Measurements from ENCODE around the gene EIF5.
"Not testable (repeated sequence)": the region's sequence is repeated elsewhere in the genome, so short reads cannot be mapped to it uniquely, and the experiment has no call there.

The EIF5 gene

DNA sequence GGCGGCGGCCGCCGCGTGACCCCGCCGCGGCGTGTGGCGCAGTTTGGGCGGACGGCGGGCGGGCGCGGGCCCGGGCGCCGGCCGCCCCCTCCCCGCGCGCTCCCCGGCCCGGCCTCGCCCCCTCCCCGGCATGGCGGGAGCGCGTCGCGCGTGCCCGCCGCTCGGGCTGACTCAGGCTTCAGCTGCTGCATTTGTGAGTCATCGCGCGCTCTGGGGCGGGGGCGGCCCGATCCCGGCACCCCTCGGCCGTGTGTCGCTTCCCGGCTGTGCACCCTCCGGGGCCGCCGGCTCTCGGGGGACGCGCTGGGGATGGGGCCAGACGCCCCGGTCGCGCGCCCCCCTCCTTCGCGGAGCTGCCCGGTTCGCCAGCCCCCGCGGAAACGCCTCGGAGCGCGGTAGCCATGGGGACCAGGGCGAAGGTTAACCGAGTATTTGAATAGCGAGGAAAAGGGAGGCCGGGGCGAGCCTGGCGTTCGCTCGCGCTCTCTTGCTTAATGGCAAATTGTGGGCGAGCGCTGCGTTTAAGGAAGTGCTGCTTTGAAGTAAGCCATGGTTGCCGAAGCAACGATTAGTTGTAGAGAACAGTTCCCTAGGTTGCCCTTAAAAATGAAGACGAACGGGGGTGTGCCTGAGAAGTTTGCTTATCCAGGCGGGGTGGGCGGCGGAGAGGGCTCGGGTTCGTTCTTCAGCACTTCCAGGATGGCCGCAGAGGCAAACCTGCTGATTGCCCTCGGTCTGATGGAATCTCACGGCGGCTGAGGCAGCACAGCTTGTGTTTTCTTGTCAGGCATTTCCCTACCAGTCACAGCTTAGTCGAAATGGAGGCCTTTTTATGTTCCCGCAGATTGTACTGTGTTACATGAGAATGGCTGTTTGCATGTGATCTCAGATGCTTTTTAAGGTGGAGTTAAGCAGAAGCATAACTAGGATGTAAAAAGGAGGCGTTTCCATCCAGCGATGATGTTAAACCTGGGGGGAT lies 896 bp downstream of the EIF5 start:
- peak in 51 of 56 donors; percentile 36 to 89 (median 71) for DNase-seq

DNA sequence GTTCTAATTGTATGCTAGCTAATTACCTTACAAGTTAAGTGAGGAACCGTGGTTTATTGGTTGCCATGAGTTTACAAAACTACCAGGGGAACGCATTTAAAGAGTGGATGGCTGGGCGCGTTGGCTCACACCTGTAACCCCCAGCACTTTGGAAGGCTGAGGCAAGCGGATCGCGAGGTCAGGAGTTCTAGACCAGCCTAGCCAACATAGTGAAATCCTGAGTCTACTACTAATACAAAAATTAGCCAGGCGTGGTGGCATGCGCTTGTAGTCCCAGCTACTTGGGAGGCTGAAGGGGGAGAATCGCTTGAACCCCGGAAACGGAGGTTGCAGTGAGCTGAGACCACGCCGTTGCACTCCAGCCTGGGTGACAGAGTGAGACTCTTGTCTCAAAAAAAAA lies 2.2 kb downstream of the EIF5 start:
- no peak for DNase-seq

DNA sequence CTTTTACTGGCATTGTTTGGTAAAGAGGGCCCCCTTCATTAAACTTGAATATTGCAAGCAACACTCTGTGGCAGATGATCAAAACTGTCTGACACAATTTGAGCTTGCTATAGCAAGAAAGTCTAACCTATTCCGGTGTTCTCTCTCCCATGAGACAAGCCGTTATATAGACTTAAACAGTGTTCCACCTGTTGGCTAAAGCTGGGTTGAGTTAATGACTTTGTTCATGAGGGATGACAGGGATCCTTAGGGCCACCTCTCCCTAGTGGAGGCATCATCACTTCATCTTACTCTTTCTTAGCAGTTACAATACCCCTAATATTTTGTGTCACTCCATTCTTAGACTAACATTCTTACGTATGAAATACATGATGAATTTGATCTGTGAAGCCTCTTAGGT lies 3.8 kb downstream of the EIF5 start:
- no peak for DNase-seq

DNA sequence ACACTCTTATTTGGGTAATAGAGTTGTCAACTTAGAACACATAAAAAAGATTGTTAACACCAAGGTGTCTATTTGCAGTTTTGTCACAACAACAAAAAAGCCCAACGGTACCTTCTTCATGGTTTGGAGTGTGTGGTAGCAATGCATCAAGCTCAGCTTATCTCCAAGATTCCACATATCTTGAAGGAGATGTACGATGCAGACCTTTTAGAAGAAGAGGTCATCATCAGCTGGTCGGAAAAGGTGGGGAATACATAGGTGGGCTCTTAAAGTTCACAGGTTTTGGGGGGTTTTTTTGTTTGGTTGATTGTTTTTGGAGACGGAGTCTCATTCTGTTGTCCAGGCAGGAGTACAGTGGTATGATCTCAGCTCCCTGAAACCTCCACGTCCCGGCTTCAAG lies 5.5 kb downstream of the EIF5 start:
- no peak for DNase-seq

DNA sequence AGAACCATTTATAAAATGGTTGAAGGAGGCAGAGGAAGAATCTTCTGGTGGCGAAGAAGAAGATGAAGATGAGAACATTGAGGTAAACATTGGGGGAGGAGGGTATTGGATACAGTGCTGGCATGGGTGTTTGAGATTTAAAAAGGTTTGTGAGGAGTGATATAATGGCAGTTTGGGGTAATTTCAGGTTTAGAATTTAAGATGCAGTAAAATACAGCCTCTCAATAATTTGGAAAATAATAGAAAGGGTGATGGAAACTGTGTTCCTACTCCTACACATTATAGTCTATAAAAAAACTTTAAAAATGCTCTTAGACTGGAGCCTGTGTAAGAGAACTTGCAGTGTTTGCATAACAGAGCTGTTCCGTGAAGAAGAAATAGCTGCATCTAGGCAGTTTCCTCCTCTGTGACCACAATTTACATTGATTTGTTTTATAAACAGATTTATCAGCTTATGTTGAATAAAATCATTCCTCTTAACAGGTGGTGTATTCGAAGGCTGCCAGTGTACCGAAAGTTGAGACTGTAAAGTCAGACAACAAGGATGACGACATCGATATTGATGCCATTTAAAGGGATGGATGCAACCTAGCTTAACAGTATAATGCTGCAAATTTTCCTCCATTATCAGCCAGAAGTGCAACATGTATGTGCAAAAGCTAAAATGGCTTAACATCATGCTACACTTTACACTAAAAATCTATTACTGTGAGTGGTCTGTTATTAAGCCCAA lies 6.6 kb downstream of the EIF5 start:
- no peak for DNase-seq

DNA sequence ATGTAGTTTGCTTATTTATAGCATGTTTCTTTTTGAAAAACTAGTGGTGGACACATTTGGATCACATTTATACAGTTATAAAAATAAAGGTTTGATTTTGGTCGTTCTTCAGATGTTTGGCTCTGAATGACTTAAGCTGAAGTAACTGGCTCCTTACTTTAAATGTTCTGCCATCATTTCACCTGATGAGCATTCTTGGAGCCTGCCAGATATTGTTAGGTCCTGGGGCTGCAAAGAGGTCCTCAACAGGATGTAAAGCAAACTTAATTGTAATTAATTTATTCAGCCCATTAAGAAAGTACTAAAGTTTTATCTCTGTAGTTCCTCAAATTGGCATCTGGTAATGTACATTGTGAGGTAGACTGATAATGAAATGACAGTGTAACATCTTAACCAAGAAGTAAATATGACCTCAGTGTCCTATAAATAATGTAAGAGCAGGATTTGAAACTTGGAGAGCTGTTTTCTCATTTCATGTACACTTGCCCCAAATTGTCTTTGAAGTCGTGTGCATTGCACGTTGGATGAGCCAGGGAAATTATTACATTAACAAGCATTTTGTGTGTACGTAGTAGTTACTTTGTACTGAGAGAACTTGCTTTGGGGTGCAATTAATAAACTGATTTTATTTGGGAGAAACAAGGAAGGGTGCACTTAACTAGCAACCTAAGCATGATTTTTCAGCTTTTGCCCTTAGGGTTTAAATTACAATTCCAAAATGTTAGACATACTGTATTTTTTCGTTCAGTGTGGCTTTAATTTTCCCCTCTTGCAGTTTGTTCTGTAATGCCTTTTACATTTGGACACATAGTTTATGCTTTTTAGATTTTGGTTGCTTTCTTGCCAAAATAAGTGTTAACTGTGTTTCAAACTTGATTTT lies 7.5 kb downstream of the EIF5 start:
- no peak for DNase-seq

DNA sequence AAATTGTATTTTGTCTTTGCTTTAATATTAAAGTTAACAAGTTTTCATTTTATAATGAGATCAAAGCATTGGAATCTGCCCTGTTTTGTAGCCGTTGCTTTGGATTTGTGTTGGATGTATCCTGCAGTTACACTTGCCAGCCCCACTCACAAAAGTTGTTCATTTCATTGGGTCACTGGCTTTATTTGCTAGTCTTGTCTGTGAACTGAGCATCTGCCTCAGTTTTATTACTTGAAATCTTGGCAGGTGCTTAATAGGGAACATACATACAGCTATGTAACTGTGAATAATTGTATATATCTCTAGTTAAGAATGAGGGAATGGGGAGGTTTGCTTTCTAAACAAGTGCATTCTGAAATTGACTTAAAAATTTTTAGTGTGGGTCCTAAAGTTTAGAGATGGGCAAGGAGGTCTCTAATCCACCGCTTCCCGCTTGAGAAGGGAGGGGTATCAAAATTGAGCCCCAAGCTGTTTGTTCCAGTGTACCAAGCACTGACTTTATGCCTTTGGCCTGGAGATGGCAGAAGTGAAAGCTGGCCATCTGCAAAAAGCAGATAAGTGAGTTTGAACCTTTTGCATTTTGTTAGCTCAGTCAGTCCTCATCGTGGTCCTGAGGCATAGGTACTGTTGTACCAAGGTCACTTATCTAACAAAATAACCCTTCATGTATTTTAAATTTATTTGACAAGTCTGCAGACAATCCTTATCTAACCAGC lies 9.3 kb downstream of the EIF5 start:
- DNase-seq, result no peak

DNA sequence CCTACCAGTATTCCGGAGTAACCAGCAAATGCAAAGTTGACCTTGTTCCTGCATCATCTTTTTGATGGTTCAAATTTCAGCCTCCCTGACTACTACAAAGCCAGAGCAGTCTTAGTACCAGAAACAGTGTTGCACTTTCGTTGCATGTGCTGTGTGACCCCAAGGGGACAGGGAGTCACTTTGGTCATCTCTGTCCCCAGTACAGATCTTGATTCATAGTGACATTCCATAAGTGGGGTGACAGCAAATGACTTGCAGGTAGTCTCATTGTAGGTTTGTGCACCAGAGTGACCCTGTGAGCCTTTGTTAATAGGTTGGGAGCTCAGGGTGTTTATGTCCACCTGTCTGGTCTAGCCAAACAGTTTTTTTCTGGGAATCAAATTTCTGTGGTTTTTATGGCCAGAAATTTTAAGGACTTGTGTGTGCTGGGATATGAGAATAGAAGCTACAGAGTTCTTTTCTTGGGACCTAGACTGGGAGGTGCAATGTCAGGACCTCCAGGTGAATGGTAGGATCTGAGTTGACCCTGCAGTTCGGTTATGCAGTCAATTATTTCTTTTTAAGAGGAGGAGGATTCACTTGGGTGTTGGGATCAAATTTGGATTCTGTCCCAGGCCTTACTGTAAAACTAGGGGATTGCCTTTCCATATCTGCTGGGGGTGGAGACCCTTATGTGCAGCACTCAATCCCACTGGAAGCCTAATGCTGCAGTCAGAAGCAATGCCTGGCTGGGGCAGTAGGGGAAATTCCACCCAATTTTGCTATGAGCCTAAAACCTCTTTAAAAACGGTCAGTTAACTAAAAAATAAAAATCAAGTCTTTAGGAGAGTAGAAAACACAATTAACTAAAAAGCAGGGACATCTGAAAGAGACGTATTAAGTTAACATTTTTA lies 10.1 kb downstream of the EIF5 start:
- DNase-seq, result no peak

DNA sequence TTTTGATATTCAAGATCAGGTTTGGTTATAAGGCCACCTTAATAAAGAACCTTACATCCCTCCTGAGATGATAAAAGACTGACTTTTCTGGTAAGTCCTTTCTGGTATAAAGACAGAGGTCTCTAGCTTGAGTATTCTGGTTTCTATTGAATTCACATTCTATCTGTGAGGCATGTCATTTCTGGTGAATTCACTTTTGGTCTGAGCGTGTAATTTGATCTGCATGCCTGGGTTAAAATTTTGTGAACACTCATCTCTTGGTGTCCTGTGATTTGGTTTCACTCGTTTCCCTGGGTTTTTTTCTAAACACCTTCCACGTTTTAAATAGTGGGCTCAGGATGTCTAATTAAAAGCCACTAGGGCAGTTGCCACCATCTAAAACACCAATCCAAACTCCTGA lies 12.2 kb downstream of the EIF5 start:
- DNase-seq, result no peak

DNA sequence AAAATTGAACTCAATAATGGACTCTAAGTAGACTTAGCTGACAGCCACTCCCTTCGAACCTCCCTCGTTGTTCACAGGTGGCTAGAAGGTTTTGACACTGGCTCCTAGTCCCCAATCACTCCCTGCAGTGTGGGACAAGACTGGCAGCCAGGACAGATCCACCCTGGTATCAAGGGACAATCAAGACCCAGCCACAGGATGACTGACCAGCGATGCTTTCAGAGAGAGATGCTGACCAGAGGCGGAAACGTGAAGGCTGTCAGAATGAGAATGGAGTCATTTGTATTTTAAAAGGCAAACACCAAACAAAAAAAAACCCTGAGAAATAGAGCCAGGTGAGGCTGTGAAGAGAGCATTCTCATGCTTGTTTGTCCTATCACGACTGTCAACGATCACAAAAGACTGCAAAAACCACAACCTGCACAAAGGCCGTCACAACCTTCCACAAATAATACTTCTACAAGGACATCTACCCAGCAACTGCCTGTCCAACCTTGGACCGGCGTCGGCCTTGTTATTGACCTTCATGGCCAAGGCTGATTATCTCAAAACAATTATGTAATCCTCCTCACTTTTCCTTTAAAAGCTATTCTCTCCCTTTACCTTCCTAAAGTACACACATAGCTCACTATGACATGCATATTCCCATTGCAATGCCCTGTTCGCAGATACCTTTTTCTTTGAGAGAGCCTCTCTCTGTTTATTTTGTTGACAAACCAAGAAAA lies 13.2 kb downstream of the EIF5 start:
- no peak for DNase-seq

DNA sequence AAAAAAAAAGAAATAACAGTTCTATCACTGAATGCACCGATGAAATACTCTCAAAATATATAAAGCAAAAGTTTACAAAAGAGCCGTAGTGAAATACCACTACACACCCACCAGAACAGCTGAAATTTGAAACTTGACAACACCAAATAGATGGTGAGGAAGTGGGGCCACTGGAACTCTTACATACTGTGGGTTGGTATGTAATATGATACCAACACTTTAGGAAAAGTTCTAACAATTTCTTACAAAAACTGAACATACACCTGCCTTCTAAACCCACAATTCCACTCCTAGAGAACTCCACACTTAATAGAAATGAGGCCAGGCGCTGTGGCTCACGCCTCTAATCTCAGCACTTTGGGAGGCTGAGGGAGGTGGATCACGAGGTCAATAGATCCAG lies 14.1 kb downstream of the EIF5 start:
- no peak for DNase-seq

DNA sequence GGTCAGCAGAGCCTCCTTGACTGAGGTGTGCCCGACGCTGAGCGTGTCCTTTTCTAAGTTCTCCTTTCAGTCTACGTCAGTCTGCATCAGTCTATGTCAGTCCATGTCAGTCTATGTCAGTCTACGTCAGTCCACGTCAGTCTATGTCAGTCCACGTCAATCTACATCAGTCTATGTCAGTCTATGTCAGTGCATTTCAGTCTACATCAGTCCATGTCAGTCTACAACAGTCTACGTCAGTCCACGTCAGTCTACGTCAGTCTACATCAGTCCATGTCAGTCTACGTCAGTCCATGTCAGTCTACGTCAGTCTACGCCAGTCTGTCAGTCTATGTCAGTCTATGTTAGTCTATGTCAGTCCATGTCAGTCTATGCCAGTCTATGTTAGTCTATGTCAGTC lies 15.9 kb downstream of the EIF5 start:
- DNase-seq, result no peak

DNA sequence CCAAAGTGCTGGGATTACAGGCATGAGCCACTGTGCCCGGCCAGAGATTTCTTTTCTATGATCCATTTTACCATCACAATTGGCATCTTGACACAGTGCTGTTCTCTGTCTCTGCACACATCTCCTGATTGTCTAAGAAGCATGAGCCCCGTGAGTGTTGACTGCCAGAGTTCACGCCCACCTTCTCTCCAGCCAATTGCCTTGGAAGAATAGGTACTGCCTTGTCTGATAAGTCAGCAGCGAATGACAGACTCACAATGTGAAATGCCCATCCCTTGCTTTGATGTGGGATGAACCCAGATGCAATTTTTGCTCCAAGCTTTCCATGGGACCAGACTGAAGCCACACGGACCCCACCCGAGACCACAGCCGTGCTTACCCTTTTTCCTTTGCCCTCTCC lies 19.3 kb downstream of the EIF5 start:
- no peak for DNase-seq

DNA sequence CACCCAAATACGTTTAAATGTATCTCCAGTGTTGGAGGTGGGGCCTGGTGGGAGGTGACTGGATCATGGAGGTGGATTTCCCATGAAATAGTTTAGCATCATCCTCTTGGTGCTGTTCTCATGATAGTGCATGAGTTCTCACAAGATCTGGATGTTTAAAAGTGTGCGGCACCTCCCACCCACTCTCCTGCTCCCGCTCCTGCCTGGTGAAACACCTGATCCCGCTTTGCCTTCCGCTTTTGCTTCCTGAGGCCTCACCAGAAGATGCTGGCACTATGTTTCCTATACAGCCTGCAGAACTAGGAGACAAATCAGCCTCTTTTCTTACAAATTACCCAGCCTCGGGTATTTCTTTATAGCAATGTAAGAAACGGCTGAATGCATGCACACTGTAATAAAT lies 20.1 kb downstream of the EIF5 start:
- no peak for DNase-seq

DNA sequence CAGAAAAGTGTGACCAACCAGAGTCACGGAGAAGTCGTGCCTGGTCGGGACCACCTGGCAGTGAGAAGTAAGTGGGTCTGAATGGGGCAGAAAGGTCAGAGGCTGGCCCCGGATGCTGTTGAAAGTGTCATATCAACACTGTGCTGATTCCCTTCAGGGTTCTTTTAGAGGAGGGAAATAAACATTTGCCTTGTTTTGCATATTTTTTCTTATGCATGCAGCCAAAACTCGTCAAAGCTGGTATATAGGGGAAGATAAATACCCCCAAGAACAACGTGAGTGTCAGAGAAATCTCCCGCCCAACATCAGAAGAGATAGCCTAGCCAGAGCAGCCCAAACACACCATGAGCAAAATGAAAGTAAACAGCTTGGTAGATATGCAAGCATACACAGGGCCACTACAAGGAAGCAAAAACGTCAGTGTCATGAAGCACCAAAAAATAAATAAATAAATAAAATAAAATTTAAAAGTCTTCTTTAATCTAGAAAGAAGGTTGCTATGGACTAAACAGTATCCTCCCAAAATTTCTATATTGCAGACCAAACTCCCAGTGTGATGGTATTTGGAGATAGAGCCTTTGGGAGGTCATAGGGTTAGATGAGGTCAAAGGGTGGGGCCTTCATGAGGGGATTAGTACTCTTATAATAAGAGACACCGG lies 22.1 kb downstream of the EIF5 start:
- no peak for DNase-seq

DNA sequence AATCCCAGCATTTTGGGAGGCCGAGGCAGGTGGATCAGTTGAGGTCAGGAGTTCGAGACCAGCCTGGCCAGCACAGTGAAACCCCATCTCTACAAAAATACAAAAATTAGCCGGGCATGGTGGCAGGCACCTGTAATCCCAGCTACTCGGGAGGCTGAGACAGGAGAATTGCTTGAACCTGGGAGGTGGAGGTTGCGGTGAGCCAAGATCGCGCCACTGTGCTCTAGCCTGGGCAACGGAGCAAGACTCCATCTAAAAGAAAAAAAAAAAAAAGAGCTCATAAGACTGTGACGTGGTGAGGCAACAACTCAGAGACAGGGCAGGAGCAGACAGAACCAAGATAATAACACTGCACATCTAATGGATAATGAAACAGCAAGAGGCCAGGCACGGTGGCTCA lies 23.5 kb downstream of the EIF5 start:
- not testable (repeated sequence) for DNase-seq

DNA sequence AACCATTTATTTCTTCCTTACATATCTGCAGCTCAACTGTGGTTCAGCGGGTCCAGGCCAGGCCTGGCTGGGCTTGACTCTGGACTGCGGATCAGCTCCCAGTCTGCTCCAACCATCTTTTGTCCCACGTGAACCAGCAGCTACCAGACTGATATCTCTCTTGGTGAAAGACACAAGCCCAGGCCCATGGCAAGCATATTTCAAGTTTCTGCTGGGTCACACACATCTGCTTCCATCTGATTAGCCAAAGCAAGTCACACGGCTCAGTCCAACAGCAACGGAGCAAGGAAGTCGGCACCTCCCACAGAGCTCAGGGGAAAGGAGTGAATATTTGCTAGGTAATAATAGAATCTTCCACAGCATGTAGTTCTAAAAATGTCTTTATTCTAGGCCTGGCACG lies 26.5 kb downstream of the EIF5 start:
- no peak for DNase-seq

DNA sequence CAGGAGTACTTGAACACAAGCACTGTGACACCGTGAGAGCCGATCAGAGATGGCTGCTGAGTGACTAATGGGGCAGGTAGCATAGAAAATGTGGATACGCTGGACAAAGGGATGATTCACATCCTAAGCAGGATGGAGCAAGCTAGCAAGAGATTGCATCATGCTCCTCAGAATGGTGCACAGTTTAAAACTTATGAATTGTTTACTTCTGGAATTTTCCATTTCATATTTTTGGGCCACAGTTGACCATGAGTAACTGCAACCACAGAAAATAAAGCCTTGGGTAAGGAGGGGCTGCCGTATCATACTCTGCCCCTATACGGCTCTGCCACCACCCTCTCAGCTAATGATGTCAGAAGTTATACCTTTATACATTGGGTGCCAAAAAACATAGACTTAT lies 27.8 kb downstream of the EIF5 start:
- no peak for DNase-seq

DNA sequence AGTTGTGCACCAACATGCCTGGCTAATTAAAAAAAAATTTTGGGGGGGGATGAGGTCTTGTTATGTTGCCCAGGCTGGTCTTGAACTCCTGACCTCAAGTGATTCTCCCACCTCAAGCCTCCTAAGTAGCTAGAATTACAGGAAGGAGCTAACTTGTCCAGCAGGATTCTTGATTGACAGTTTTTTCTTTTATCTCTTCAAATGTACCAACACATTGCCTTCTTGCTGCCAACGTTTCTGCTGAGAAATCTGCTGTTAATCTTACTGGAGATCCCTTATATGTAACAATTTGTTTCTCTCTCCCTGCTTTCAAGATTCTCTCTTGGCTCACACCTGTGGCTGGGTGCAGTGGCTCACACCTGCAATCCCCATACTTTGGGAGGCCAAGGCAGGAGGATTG lies 28.7 kb downstream of the EIF5 start:
- DNase-seq, result no peak
